Trophoblast cell (in vitro differentiated cells and primary cell): ENCODE measurements around the gene CSDE1.

Experiments
- DNase-seq, 2 donors: peaks; one replicate each; pipeline ENCODE4 v3.0.0-alpha.2; 2016
- H2AFZ ChIP-seq: 2 replicates; pipeline ENCODE4 v1.6.1; 2013; ENCODE audit warnings: low read length, moderate library complexity, mild to moderate bottlenecking; ENCODE audit not compliant: insufficient read depth, poor library complexity
- H2AK5ac ChIP-seq: 2 replicates; pipeline ENCODE4 v1.6.1; 2013; ENCODE audit warnings: mild to moderate bottlenecking, low read length
- H2BK120ac ChIP-seq: 2 replicates; pipeline ENCODE4 v1.6.1; 2013; ENCODE audit warnings: low read length, mild to moderate bottlenecking, moderate library complexity; ENCODE audit not compliant: insufficient read depth, poor library complexity
- H2BK12ac ChIP-seq: 2 replicates; pipeline ENCODE4 v1.6.1; 2013; ENCODE audit warnings: mild to moderate bottlenecking, low read length, moderate library complexity
- H2BK5ac ChIP-seq: 2 replicates; pipeline ENCODE4 v1.6.1; 2013; ENCODE audit warnings: low read length, low read depth, moderate library complexity, mild to moderate bottlenecking; ENCODE audit not compliant: poor library complexity
- H3K14ac ChIP-seq: 2 replicates; pipeline ENCODE4 v1.6.1; 2013; ENCODE audit warnings: mild to moderate bottlenecking, low read length
- H3K18ac ChIP-seq: 2 replicates; pipeline ENCODE4 v1.6.1; 2013; ENCODE audit warnings: mild to moderate bottlenecking, low read length
- H3K23ac ChIP-seq: 2 replicates; pipeline ENCODE4 v1.6.1; 2013; ENCODE audit warnings: low read length
- H3K27ac ChIP-seq: 2 replicates; pipeline ENCODE4 v1.5.1; 2013; ENCODE audit warnings: low read depth, mild to moderate bottlenecking, inconsistent platforms, low read length, moderate library complexity
- H3K27me3 ChIP-seq: 2 replicates; pipeline ENCODE4 v1.6.1; 2013; ENCODE audit warnings: inconsistent platforms, mild to moderate bottlenecking, low read length, moderate library complexity; ENCODE audit not compliant: insufficient read depth
- H3K36me3 ChIP-seq, 2 experiments: 1 replicate in 1 of 2; 2 replicates in 1 of 2; pipeline ENCODE4 v1.6.1; 2013; ENCODE audit warnings: low read length in 2 of 2, mild to moderate bottlenecking in 2 of 2, moderate library complexity in 1 of 2; ENCODE audit not compliant: insufficient read depth in 2 of 2, control insufficient read depth in 1 of 2
- H3K4ac ChIP-seq: 2 replicates; pipeline ENCODE4 v1.6.1; 2013; ENCODE audit warnings: low read depth, mild to moderate bottlenecking, low read length, moderate library complexity
- H3K4me1 ChIP-seq, 2 experiments: 1 replicate in 1 of 2; 2 replicates in 1 of 2; pipeline ENCODE4 v1.6.1; 2013; ENCODE audit warnings: low read length in 2 of 2, mild to moderate bottlenecking in 2 of 2, moderate library complexity in 1 of 2; ENCODE audit not compliant: insufficient read depth in 2 of 2, control insufficient read depth in 1 of 2
- H3K4me2 ChIP-seq: 2 replicates; pipeline ENCODE4 v1.6.1; 2013; ENCODE audit warnings: inconsistent platforms, mild to moderate bottlenecking, low read length, moderate library complexity
- H3K4me3 ChIP-seq: 2 replicates; pipeline ENCODE4 v1.5.1; 2013; ENCODE audit warnings: mild to moderate bottlenecking, low read depth, low read length, inconsistent platforms
- H3K79me1 ChIP-seq: one replicate; pipeline ENCODE4 v1.6.1; 2013; ENCODE audit warnings: low read length
- H3K79me2 ChIP-seq: 2 replicates; pipeline ENCODE4 v1.6.1; 2013; ENCODE audit warnings: low read length, mild to moderate bottlenecking; ENCODE audit not compliant: control insufficient read depth, insufficient read depth, poor library complexity
- H3K9ac ChIP-seq: 2 replicates; pipeline ENCODE4 v1.6.1; 2013; ENCODE audit warnings: mild to moderate bottlenecking, low read length
- H3K9me3 ChIP-seq: 2 replicates; pipeline ENCODE4 v1.6.1; 2013; ENCODE audit warnings: low read depth, mild to moderate bottlenecking, control low read depth, inconsistent platforms, low read length; ENCODE audit not compliant: insufficient read depth
- H4K12ac ChIP-seq: 2 replicates; pipeline ENCODE4 v1.6.1; 2013; ENCODE audit warnings: low read depth, mild to moderate bottlenecking, low read length, moderate library complexity
- H4K8ac ChIP-seq: 2 replicates; pipeline ENCODE4 v1.6.1; 2013; ENCODE audit warnings: low read depth, mild to moderate bottlenecking, low read length, moderate library complexity
- H4K91ac ChIP-seq: one replicate; pipeline ENCODE4 v1.6.1; 2013; ENCODE audit warnings: low read depth, mild to moderate bottlenecking, low read length, moderate library complexity
- WGBS: extraction: QIAGEN DNeasy Blood & Tissue Kit; methylation state at CpG from one replicate; pipeline ENCODE4 v1.1.7; 2013; ENCODE audit warnings: missing lambda C conversion rate; ENCODE audit not compliant: insufficient read length, insufficient coverage; ENCODE audit errors: extremely low coverage; 5-methylcytosine and 5-hydroxymethylcytosine counted together

Gene CSDE1

GRCh38 chr1:114749835-114750234 lies 7.9 kb downstream of the CSDE1 start:
- no peaks in the 10 kb centered on the region for H3K27me3 ChIP-seq
- H4K91ac ChIP-seq, result no peak overlapping the region
- peaks cover 17% of the 10 kb centered on the region for H3K79me2 ChIP-seq
- H3K9me3 ChIP-seq, result no peaks in the 10 kb centered on the region
- no peak overlapping the region for H3K23ac ChIP-seq
- H3K9ac ChIP-seq, result no peak overlapping the region
- H3K18ac ChIP-seq, result no peak overlapping the region
- H2BK120ac ChIP-seq, result no peak overlapping the region
- H3K4ac ChIP-seq, result peak overlapping the region; percentile 47
- no peak overlapping the region for H4K8ac ChIP-seq
- no peak overlapping the region for H2AFZ ChIP-seq
- H3K4me1 ChIP-seq, result no peaks in the 10 kb centered on the region
- no peak overlapping the region for H2BK5ac ChIP-seq
- no peak overlapping the region for H2AK5ac ChIP-seq
- H3K4me3 ChIP-seq, result no peak overlapping the region
- WGBS, result no CpG with 5 or more reads among the region's 5 CpGs
- H3K4me2 ChIP-seq, result no peak overlapping the region
- H3K36me3 ChIP-seq, result peaks cover 4 to 8% of the 10 kb centered on the region in 2 experiments
- no peak overlapping the region for H2BK12ac ChIP-seq
- DNase-seq, result no peak
- H4K12ac ChIP-seq, result no peak overlapping the region
- no peak overlapping the region for H3K14ac ChIP-seq
- no peaks in the 10 kb centered on the region for H3K79me1 ChIP-seq
- H3K27ac ChIP-seq, result no peak overlapping the region

DNA sequence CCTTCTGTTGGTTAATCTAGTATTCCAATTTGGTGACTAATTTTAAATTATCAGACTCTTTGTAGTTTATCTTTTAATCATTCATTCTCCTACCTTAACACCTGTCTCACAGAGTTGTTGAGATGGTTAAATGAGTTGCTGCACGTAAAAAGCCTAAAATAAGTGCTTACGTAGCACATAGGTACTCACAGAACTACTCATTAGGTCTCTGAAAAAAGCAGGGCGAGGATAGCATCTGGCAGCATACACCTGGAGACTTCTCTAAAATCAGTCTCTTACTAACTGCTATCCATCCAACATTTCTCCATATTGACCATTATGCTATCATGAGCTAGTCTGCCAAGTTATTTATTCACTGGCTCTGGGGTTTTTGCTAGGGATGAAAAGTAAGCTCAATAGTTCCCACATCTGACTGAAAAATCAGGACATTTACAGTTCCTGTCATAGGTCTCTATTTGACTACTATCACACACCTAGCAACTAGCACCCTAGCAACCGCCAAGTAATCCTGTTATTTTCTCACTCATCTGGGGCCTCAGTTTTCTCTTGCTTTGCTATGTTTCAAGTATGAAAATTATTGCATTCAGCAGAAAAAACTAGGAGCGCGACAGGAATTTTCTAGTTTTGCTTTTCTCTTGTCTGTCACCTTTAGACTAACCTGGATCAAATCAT lies 11.2 kb downstream of the CSDE1 start:
- no peak overlapping the region for H3K14ac ChIP-seq
- H3K4me1 ChIP-seq, result no peaks in the 10 kb centered on the region
- no peak overlapping the region for H2BK120ac ChIP-seq
- H3K27me3 ChIP-seq, result no peaks in the 10 kb centered on the region
- no peaks in the 10 kb centered on the region for H3K79me1 ChIP-seq
- no CpG with 5 or more reads among the region's 6 CpGs for WGBS
- peak overlapping the region; percentile 33 for H3K4ac ChIP-seq
- H3K9me3 ChIP-seq, result no peaks in the 10 kb centered on the region
- H3K18ac ChIP-seq, result no peak overlapping the region
- peaks cover 11% of the 10 kb centered on the region for H3K79me2 ChIP-seq
- no peak overlapping the region for H3K4me2 ChIP-seq
- no peak overlapping the region for H3K9ac ChIP-seq
- no peak overlapping the region for H2BK5ac ChIP-seq
- peaks cover 10 to 16% of the 10 kb centered on the region in 2 experiments for H3K36me3 ChIP-seq
- no peak overlapping the region for H3K4me3 ChIP-seq
- H2AK5ac ChIP-seq, result no peak overlapping the region
- H3K23ac ChIP-seq, result no peak overlapping the region
- H2AFZ ChIP-seq, result no peak overlapping the region
- H4K12ac ChIP-seq, result no peak overlapping the region
- no peak overlapping the region for H2BK12ac ChIP-seq
- DNase-seq, result no peak
- H4K91ac ChIP-seq, result no peak overlapping the region
- H3K27ac ChIP-seq, result no peak overlapping the region
- H4K8ac ChIP-seq, result no peak overlapping the region

- H3K79me1 ChIP-seq, result no peaks in the 10 kb centered on the region
- no peak overlapping the region for H3K4me2 ChIP-seq
- H4K8ac ChIP-seq, result no peak overlapping the region
- H3K27ac ChIP-seq, result no peak overlapping the region
- H3K18ac ChIP-seq, result no peak overlapping the region
- H3K36me3 ChIP-seq, result peaks cover 10 to 13% of the 10 kb centered on the region in 2 experiments
- H3K9ac ChIP-seq, result no peak overlapping the region
- WGBS, result no CpG with 5 or more reads among the region's 2 CpGs
- no peak overlapping the region for H3K23ac ChIP-seq
- DNase-seq, result no peak
- H2BK5ac ChIP-seq, result no peak overlapping the region
- H4K91ac ChIP-seq, result no peak overlapping the region
- H2BK12ac ChIP-seq, result no peak overlapping the region
- no peak overlapping the region for H3K4ac ChIP-seq
- H2AK5ac ChIP-seq, result no peak overlapping the region
- no peak overlapping the region for H2BK120ac ChIP-seq
- peaks cover 9% of the 10 kb centered on the region for H3K79me2 ChIP-seq
- H3K14ac ChIP-seq, result no peak overlapping the region
- H3K4me3 ChIP-seq, result no peak overlapping the region
- H3K27me3 ChIP-seq, result no peaks in the 10 kb centered on the region
- no peaks in the 10 kb centered on the region for H3K9me3 ChIP-seq
- H4K12ac ChIP-seq, result no peak overlapping the region
- no peak overlapping the region for H2AFZ ChIP-seq
- H3K4me1 ChIP-seq, result no peaks in the 10 kb centered on the region
Observed at GRCh38 chr1:114745291-114745690, 12.5 kb downstream of the CSDE1 start.

GRCh38 chr1:114741963-114742746 lies 15.6 kb downstream of the CSDE1 start:
- Histone ChIP-seq H3K9me3 (no peaks in the 10 kb centered on the region), H3K4me1 (no peaks in the 10 kb centered on the region), H3K36me3 (peaks cover 14 to 20% of the 10 kb centered on the region in 2 experiments), H2AK5ac (no peak overlapping the region), H3K9ac (no peak overlapping the region), H4K8ac (no peak overlapping the region), H4K12ac (peak overlapping the region; percentile 62), H2BK5ac (no peak overlapping the region), H3K23ac (no peak overlapping the region), H2AFZ (no peak overlapping the region), H3K27ac (no peak overlapping the region), H3K4me2 (no peak overlapping the region), H2BK120ac (no peak overlapping the region), H3K4ac (peak overlapping the region; percentile 98), H2BK12ac (no peak overlapping the region), H3K79me1 (no peaks in the 10 kb centered on the region), H3K4me3 (no peak overlapping the region), H3K18ac (peak overlapping the region; percentile 65), H3K27me3 (no peaks in the 10 kb centered on the region), H3K14ac (no peak overlapping the region), H4K91ac (no peak overlapping the region), H3K79me2 (peaks cover 9% of the 10 kb centered on the region)
- DNase-seq, result peak in 1 of 2 donors; percentile 45
- no CpG with 5 or more reads among the region's 11 CpGs for WGBS
